ENCODE results near the gene MNAT1.

Gene MNAT1

DNA sequence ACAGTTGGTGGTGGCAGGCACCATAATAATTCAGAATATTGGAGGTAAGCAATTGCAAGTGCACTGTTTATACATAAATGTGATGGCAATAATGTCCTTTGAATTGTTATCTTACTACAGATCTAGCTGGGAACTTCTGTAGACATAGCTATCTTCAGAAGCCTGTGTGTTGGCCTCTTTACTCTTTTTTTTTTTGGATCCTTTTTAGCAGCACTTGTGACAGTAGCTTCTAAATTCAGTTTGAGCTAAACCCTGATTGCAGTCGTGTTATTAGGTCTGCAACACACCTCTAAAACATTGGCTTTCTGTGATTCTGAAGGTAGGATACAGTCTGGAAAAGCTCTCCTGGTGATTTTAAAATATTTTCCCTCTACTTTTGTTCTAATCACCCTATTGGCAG, 285.0 kb downstream of the MNAT1 start:
- H3K4me1 ChIP-seq: no peaks in the 10 kb centered on the region
- no peaks in the 10 kb centered on the region for H3K9me3 ChIP-seq
- DNase-seq: no peak
- H3K4me3 ChIP-seq (ENCODE audit: low read depth, low read length): no peak overlapping the region
- no peaks in the 10 kb centered on the region for H3K36me3 ChIP-seq
- H3K27me3 ChIP-seq: no peaks in the 10 kb centered on the region
- TF ChIP-seq, protein P1, sequence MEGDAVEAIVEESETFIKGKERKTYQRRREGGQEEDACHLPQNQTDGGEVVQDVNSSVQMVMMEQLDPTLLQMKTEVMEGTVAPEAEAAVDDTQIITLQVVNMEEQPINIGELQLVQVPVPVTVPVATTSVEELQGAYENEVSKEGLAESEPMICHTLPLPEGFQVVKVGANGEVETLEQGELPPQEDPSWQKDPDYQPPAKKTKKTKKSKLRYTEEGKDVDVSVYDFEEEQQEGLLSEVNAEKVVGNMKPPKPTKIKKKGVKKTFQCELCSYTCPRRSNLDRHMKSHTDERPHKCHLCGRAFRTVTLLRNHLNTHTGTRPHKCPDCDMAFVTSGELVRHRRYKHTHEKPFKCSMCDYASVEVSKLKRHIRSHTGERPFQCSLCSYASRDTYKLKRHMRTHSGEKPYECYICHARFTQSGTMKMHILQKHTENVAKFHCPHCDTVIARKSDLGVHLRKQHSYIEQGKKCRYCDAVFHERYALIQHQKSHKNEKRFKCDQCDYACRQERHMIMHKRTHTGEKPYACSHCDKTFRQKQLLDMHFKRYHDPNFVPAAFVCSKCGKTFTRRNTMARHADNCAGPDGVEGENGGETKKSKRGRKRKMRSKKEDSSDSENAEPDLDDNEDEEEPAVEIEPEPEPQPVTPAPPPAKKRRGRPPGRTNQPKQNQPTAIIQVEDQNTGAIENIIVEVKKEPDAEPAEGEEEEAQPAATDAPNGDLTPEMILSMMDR (IDR thresholded peaks at IDR 0.05; ENCODE audit: low read depth, low read length): no peak

All from BE2C (cell line).